Glutamatergic neuron (in vitro differentiated cells): ENCODE data around the gene TMEM121. TPM values are rescaled to one million over a fixed set of nuclear protein-coding genes. Genes with fewer than 3 reads are reported as not detected.

ENCODE experiments used
- DNase-seq: peaks from one replicate; pipeline ENCODE4 v3.0.0; 2022
- H3K27ac Mint-ChIP-seq: one replicate; pipeline ENCODE4 v1.8.0; 2020; ENCODE audit warnings: mild to moderate bottlenecking, mixed read lengths, inconsistent platforms; ENCODE audit not compliant: unreplicated experiment
- H3K27me3 Mint-ChIP-seq: one replicate; pipeline ENCODE4 v1.8.0; 2020; ENCODE audit warnings: mild to moderate bottlenecking, moderate library complexity, mixed read lengths, inconsistent platforms; ENCODE audit not compliant: unreplicated experiment
- H3K36me3 Mint-ChIP-seq: one replicate; pipeline ENCODE4 v1.8.0; 2020; ENCODE audit warnings: mild to moderate bottlenecking, mixed read lengths, inconsistent platforms; ENCODE audit not compliant: unreplicated experiment
- H3K4me1 Mint-ChIP-seq: one replicate; pipeline ENCODE4 v1.8.0; 2020; ENCODE audit warnings: mild to moderate bottlenecking, low read depth, mixed read lengths, inconsistent platforms; ENCODE audit not compliant: unreplicated experiment
- H3K4me3 Mint-ChIP-seq: one replicate; pipeline ENCODE4 v1.8.0; 2020; ENCODE audit warnings: mild to moderate bottlenecking, mixed read lengths, inconsistent platforms; ENCODE audit not compliant: unreplicated experiment
- H3K9me3 Mint-ChIP-seq: one replicate; pipeline ENCODE4 v1.8.0; 2020; ENCODE audit warnings: mild to moderate bottlenecking, moderate library complexity, mixed read lengths, inconsistent platforms; ENCODE audit not compliant: unreplicated experiment
- CTCF ChIP-seq: fragments of 200-600 bp; sonication (generic); IDR thresholded peaks from one replicate; pipeline ENCODE4 v1.5.0; 2021; ENCODE audit not compliant: partially characterized antibody, unreplicated experiment
- total RNA-seq: library from RNA; stranded (reverse); fragmentation: NEBNext Ultra II Directional; extraction: Animal tissue kit (Norgen Biotek cat#: 25700); gene quantifications from one replicate; pipeline ENCODE4 v1.2.1, GENCODE V29; 2021; ENCODE audit not compliant: unreplicated experiment

The TMEM121 gene
- total RNA-seq, 1 donor from 2014 or later, result 2.7 TPM

- Mint-ChIP-seq H3K36me3 (no peaks in the 10 kb centered on the region), H3K4me3 (no peak overlapping the region), H3K27me3 (peaks cover 6% of the 10 kb centered on the region), H3K4me1 (peaks cover 1% of the 10 kb centered on the region), H3K9me3 (peaks cover 8% of the 10 kb centered on the region), H3K27ac (no peak overlapping the region)
- no peak for DNase-seq
- no peak for TF ChIP-seq CTCF
Measured at GRCh38 chr14:105503296-105503640, 23.1 kb upstream of the TMEM121 start.

- no peak for DNase-seq
- Mint-ChIP-seq H3K27ac (no peak overlapping the region), H3K9me3 (peaks cover 8% of the 10 kb centered on the region), H3K4me3 (no peak overlapping the region), H3K27me3 (peaks cover 5% of the 10 kb centered on the region), H3K36me3 (no peaks in the 10 kb centered on the region), H3K4me1 (no peaks in the 10 kb centered on the region)
- TF ChIP-seq CTCF, result no peak
Measured at GRCh38 chr14:105503935-105504692, 22.3 kb upstream of the TMEM121 start.

GRCh38 chr14:105505101-105505500 lies 21.3 kb upstream of the TMEM121 start:
- Mint-ChIP-seq H3K27ac (no peak overlapping the region), H3K4me3 (no peak overlapping the region), H3K27me3 (peaks cover 5% of the 10 kb centered on the region), H3K36me3 (no peaks in the 10 kb centered on the region), H3K4me1 (no peaks in the 10 kb centered on the region), H3K9me3 (peaks cover 8% of the 10 kb centered on the region)
- TF ChIP-seq CTCF, result no peak
- DNase-seq, result no peak

GRCh38 chr14:105507247-105507646 lies 19.1 kb upstream of the TMEM121 start:
- Mint-ChIP-seq H3K4me3 (no peak overlapping the region), H3K9me3 (peaks cover 8% of the 10 kb centered on the region)

More at GRCh38 chr14:105507247-105507646, 19.1 kb upstream of the TMEM121 start:
- DNase-seq, result no peak
- no peak for TF ChIP-seq CTCF
- H3K27ac Mint-ChIP-seq, result no peak overlapping the region
- H3K36me3 Mint-ChIP-seq, result no peaks in the 10 kb centered on the region
- peaks cover 9% of the 10 kb centered on the region for H3K27me3 Mint-ChIP-seq
- H3K4me1 Mint-ChIP-seq, result no peaks in the 10 kb centered on the region
